NT2/D1 (cell line): ENCODE data around the gene KANK4.
A peak's percentile ranks its signal among the peaks of the same experiment; 100 is the strongest.

Source experiments
- DNase-seq: peaks from one replicate; pipeline ENCODE4 v3.0.0-alpha.2; 2011; ENCODE audit warnings: low read depth, low spot score
- H3K27me3 ChIP-seq: 2 replicates; pipeline ENCODE4 v1.6.0; 2011; ENCODE audit warnings: mild to moderate bottlenecking; ENCODE audit not compliant: insufficient read length, insufficient read depth
- H3K36me3 ChIP-seq: 2 replicates; pipeline ENCODE4 v1.6.1; 2011; ENCODE audit warnings: mild to moderate bottlenecking, low read length, mixed read lengths; ENCODE audit not compliant: insufficient read depth, insufficient read length
- H3K4me1 ChIP-seq: 2 replicates; pipeline ENCODE4 v1.5.1; 2011; ENCODE audit not compliant: insufficient read depth, insufficient read length
- H3K4me3 ChIP-seq: 2 replicates; pipeline ENCODE4 v1.5.1; 2011; ENCODE audit warnings: low read depth; ENCODE audit not compliant: insufficient read length
- H3K9ac ChIP-seq: 2 replicates; pipeline ENCODE4 v1.6.0; 2011; ENCODE audit warnings: low read depth; ENCODE audit not compliant: insufficient read length
- H3K9me3 ChIP-seq: 2 replicates; pipeline ENCODE4 v1.5.1; 2011; ENCODE audit warnings: mild to moderate bottlenecking, low read length; ENCODE audit not compliant: insufficient read depth
- SUZ12 ChIP-seq: IDR thresholded peaks from 2 replicates; pipeline ENCODE4 v1.6.1; 2011; ENCODE audit not compliant: insufficient read length, insufficient read depth; ENCODE audit errors: extremely low read depth
- YY1 ChIP-seq: IDR thresholded peaks from 2 replicates; pipeline ENCODE4 v1.6.1; 2011; ENCODE audit not compliant: insufficient read length, insufficient read depth
- ZNF274 ChIP-seq: IDR thresholded peaks from 2 replicates; pipeline ENCODE4 v1.6.1; 2011; ENCODE audit warnings: mild to moderate bottlenecking, low read depth, low read length

Gene KANK4

GRCh38 chr1:62288224-62288623 lies 31.0 kb downstream of the KANK4 start:
- peaks cover 62% of the 10 kb centered on the region for H3K27me3 ChIP-seq

GRCh38 chr1:62286786-62287224 lies 32.4 kb downstream of the KANK4 start:
- Histone ChIP-seq H3K36me3 (no peaks in the 10 kb centered on the region), H3K9ac (no peak overlapping the region), H3K4me3 (peak overlapping the region; percentile 1), H3K4me1 (peaks cover 16% of the 10 kb centered on the region), H3K9me3 (no peaks in the 10 kb centered on the region), H3K27me3 (peaks cover 62% of the 10 kb centered on the region)
- TF ChIP-seq SUZ12 = no peak
- no peak for TF ChIP-seq YY1
- no peak for TF ChIP-seq ZNF274
- peak; percentile 81 for DNase-seq

More at GRCh38 chr1:62288224-62288623, 31.0 kb downstream of the KANK4 start:
- Histone ChIP-seq H3K9me3 (no peaks in the 10 kb centered on the region), H3K4me1 (peaks cover 13% of the 10 kb centered on the region), H3K9ac (no peak overlapping the region), H3K4me3 (no peak overlapping the region), H3K36me3 (no peaks in the 10 kb centered on the region)
- TF ChIP-seq ZNF274 (no peak), YY1 (no peak), SUZ12 (no peak)
- no peak for DNase-seq

- no peak for DNase-seq
- H3K4me1 ChIP-seq = peaks cover 16% of the 10 kb centered on the region
Observed at GRCh38 chr1:62285984-62286785, 33.0 kb downstream of the KANK4 start.

GRCh38 chr1:62285440-62285839 lies 33.8 kb downstream of the KANK4 start:
- Histone ChIP-seq H3K27me3 (peaks cover 62% of the 10 kb centered on the region), H3K9ac (no peak overlapping the region), H3K9me3 (peaks cover 9% of the 10 kb centered on the region; the same call in 1 of the 2 replicates), H3K4me3 (no peak overlapping the region), H3K4me1 (peaks cover 16% of the 10 kb centered on the region), H3K36me3 (peaks cover 7% of the 10 kb centered on the region)
- TF ChIP-seq ZNF274 (no peak), YY1 (no peak), SUZ12 (no peak)
- DNase-seq = no peak

More at GRCh38 chr1:62285984-62286785, 33.0 kb downstream of the KANK4 start:
- peak overlapping the region; percentile 13 for H3K9ac ChIP-seq
- H3K36me3 ChIP-seq = peaks cover 1% of the 10 kb centered on the region
- peaks cover 62% of the 10 kb centered on the region for H3K27me3 ChIP-seq
- H3K4me3 ChIP-seq = peak overlapping the region; percentile 8
- no peak for TF ChIP-seq SUZ12
- TF ChIP-seq ZNF274 = no peak
- no peak for TF ChIP-seq YY1
- H3K9me3 ChIP-seq = peaks cover 2% of the 10 kb centered on the region; the same call in 1 of the 2 replicates

- H3K4me1 ChIP-seq = peaks cover 16% of the 10 kb centered on the region
- DNase-seq = no peak
- H3K9ac ChIP-seq = no peak overlapping the region
- peaks cover 11% of the 10 kb centered on the region; the same call in 1 of the 2 replicates for H3K9me3 ChIP-seq
- peaks cover 49% of the 10 kb centered on the region for H3K27me3 ChIP-seq
- H3K4me3 ChIP-seq = no peak overlapping the region
- no peak for TF ChIP-seq SUZ12
- TF ChIP-seq YY1 = no peak
- no peak for TF ChIP-seq ZNF274
- H3K36me3 ChIP-seq = peaks cover 7% of the 10 kb centered on the region
Observed at GRCh38 chr1:62283986-62284385, 35.2 kb downstream of the KANK4 start.

GRCh38 chr1:62282909-62283755 lies 36.1 kb downstream of the KANK4 start:
- TF ChIP-seq YY1 (no peak), ZNF274 (no peak), SUZ12 (no peak)
- no peak for DNase-seq
- peaks cover 11% of the 10 kb centered on the region; the same call in 1 of the 2 replicates for H3K9me3 ChIP-seq
- H3K9ac ChIP-seq = no peak overlapping the region
- H3K36me3 ChIP-seq = peaks cover 7% of the 10 kb centered on the region
- peaks cover 16% of the 10 kb centered on the region for H3K4me1 ChIP-seq
- peaks cover 40% of the 10 kb centered on the region for H3K27me3 ChIP-seq
- no peak overlapping the region for H3K4me3 ChIP-seq
